GM06990 (cell line): Measurements from ENCODE around the gene NEK8.
"Not testable (repeated sequence)": the region's sequence is repeated elsewhere in the genome, so short reads cannot be mapped to it uniquely, and the experiment has no call there.

ENCODE experiments used
- DNase-seq: peaks from one replicate; pipeline ENCODE4 v3.0.0-alpha.2; 2011; ENCODE audit not compliant: insufficient read length; ENCODE audit errors: extremely low read depth
- H3K27me3 ChIP-seq: replicated peaks from 2 replicates; pipeline ENCODE4 v1.6.0; 2011; ENCODE audit warnings: low read length; ENCODE audit not compliant: control insufficient read depth, insufficient read depth
- H3K36me3 ChIP-seq: 2 replicates; pipeline ENCODE4 v1.5.1; 2011; ENCODE audit warnings: low read length; ENCODE audit not compliant: control insufficient read depth, insufficient read depth
- H3K4me3 ChIP-seq: replicated peaks from 2 replicates; pipeline ENCODE4 v1.5.1; 2011; ENCODE audit warnings: low read depth, mild to moderate bottlenecking, control low read depth, low read length
- TF ChIP-seq, protein P1 (sequence below): IDR thresholded peaks from 2 replicates; pipeline ENCODE4 v1.5.1; 2011; ENCODE audit warnings: low read length, control low read depth, mild to moderate bottlenecking, inconsistent platforms; ENCODE audit not compliant: insufficient read depth, poor library complexity, severe bottlenecking

NEK8 gene

DNA sequence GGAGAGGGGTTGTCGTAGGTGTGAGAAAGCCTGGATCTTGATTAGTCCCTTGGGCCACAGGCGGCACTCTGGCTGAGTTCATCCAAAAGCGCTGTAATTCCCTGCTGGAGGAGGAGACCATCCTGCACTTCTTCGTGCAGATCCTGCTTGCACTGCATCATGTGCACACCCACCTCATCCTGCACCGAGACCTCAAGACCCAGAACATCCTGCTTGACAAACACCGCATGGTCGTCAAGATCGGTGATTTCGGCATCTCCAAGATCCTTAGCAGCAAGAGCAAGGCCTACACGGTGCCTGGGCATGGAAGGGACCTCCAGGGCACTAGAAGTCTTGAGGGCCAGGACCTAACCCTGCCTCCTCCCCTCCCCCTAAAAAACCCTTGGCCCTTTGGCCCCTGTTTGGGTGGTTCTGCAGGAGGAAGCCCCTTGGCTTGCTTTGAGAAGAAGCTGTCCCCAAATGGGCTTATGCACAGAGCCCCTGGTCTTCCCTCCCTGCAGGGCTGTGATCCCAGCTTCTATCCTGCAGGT is 6.2 kb downstream of the NEK8 start:
- H3K4me3 ChIP-seq = no peak overlapping the region
- peaks cover 2% of the 10 kb centered on the region for H3K36me3 ChIP-seq
- H3K27me3 ChIP-seq = no peaks in the 10 kb centered on the region
- DNase-seq = no peak
- TF ChIP-seq, protein P1, sequence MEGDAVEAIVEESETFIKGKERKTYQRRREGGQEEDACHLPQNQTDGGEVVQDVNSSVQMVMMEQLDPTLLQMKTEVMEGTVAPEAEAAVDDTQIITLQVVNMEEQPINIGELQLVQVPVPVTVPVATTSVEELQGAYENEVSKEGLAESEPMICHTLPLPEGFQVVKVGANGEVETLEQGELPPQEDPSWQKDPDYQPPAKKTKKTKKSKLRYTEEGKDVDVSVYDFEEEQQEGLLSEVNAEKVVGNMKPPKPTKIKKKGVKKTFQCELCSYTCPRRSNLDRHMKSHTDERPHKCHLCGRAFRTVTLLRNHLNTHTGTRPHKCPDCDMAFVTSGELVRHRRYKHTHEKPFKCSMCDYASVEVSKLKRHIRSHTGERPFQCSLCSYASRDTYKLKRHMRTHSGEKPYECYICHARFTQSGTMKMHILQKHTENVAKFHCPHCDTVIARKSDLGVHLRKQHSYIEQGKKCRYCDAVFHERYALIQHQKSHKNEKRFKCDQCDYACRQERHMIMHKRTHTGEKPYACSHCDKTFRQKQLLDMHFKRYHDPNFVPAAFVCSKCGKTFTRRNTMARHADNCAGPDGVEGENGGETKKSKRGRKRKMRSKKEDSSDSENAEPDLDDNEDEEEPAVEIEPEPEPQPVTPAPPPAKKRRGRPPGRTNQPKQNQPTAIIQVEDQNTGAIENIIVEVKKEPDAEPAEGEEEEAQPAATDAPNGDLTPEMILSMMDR = peak; percentile 2

DNA sequence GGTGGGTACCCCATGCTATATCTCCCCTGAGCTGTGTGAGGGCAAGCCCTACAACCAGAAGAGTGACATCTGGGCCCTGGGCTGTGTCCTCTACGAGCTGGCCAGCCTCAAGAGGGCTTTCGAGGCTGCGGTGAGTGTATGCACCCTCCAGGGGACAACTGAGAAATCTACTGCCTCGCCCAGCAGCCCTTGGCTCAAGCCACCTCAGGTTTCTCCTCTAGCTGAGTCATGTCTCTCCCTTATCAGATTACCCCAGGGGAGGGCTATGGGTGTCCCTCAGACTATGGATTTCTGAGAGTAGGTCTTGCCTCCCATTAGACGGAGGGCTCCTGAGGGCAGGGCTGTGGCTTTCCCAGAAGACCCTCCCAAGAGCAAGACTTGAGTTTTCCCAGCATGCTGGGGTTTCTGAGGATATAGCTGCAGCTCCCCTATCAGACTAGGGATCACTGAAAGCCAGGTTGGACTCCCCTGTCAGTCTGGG is 6.7 kb downstream of the NEK8 start:
- TF ChIP-seq, protein P1 = no peak
- H3K36me3 ChIP-seq = peaks cover 2% of the 10 kb centered on the region
- H3K27me3 ChIP-seq = no peaks in the 10 kb centered on the region
- H3K4me3 ChIP-seq = no peak overlapping the region
- no peak for DNase-seq

DNA sequence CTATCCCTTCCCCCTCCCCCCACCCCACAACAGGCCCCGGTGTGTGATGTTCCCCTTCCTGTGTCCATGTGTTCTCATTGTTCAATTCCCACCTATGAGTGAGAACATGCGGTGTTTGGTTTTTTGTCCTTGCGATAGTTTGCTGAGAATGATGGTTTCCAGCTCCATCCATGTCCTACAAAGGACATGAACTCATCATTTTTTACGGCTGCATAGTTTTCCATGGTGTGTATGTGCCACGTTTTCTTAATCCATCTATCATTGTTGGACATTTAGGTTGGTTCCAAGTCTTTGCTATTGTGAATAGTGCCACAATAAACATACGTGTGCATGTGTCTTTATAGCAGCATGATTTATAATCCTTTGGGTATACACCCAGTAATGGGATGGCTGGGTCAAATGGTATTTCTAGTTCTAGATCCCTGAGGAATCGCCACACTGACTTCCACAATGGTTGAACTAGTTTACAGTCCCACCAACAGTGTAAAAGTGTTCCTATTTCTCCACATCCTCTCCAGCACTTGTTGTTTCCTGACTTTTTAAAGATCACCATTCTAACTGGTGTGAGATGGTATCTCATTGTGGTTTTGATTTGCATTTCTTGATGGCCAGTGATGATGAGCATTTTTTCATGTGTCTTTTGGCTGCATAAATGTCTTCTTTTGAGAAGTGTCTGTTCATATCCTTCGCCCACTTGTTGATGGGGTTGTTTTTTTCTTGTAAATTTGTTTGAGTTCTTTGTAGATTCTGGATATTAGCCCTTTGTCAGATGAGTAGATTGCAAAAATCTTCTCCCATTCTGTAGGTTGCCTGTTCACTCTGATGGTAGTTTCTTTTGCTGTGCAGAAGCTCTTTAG is 7.6 kb downstream of the NEK8 start:
- not testable (repeated sequence) for H3K27me3 ChIP-seq, H3K36me3 ChIP-seq, DNase-seq, H3K4me3 ChIP-seq

DNA sequence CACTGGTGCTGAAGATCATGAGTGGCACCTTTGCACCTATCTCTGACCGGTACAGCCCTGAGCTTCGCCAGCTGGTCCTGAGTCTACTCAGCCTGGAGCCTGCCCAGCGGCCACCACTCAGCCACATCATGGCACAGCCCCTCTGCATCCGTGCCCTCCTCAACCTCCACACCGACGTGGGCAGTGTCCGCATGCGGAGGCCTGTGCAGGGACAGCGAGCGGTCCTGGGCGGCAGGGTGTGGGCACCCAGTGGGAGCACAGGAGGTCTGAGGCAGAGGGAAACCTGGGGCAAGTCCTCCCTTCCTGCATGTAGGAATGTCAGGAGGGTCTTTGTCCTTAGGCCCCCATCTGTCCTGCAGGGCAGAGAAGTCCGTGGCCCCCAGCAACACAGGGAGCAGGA is 8.7 kb downstream of the NEK8 start:
- DNase-seq = no peak
- H3K27me3 ChIP-seq = no peaks in the 10 kb centered on the region
- peaks cover 2% of the 10 kb centered on the region for H3K36me3 ChIP-seq
- TF ChIP-seq, protein P1 = no peak
- peak overlapping the region; percentile 45 for H3K4me3 ChIP-seq

DNA sequence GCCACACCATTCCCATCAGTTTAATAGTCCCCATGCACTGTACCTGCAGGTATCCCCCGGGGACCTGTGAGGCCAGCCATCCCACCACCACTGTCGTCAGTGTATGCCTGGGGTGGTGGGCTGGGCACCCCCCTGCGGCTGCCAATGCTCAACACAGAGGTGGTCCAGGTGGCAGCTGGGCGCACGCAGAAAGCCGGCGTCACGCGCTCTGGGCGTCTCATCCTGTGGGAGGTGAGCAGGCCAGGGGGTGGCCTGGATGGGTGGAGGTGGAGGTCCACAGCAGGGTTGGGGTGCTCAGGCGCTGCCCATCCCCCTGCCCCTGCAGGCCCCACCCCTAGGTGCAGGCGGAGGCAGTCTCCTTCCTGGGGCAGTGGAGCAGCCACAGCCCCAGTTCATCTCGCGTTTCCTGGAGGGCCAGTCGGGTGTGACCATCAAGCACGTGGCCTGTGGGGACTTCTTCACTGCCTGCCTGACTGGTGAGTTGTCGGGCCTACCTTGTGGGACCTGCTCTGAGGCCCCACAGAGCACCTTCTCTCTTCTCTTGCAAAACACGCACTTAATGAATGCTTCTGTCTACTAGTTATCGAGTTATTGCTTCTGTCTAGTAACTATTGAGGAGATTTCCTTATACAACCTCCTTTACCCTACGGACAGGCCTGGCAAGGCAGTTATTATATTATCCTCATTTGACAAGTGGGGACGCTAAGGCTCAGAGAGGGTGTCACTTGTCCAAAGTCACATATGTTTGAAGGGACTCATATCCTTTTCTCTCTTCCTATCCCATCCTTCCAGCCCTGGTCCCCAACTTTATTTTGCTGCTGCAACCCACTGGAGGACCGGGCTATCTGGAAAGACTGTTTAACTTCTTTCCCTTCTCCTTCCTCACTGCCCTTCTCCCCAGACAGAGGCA is 9.4 kb downstream of the NEK8 start:
- peaks cover 2% of the 10 kb centered on the region for H3K36me3 ChIP-seq
- peak overlapping the region; percentile 45 for H3K4me3 ChIP-seq
- TF ChIP-seq, protein P1 = no peak
- DNase-seq = peak; percentile 87
- H3K27me3 ChIP-seq = no peaks in the 10 kb centered on the region
